Uterus (tissue), 2 donors: ENCODE data around the gene ZNF740.

Experiments
- CTCF ChIP-seq, 4 experiments: fragments of 200-600 bp in 2 of 4; fragments of 450-650 bp in 2 of 4; sonication (generic) in 2 of 4; IDR thresholded peaks; one replicate each; pipeline ENCODE4 v1.5.1; 2016 to 2019; ENCODE audit warnings: antibody characterized with exemption in 4 of 4, mild to moderate bottlenecking in 2 of 4, moderate library complexity in 1 of 4
- POLR2A ChIP-seq, 2 donors: fragments of 450-650 bp; IDR thresholded peaks; one replicate each; pipeline ENCODE4 v1.6.1; 2016; ENCODE audit warnings: antibody characterized with exemption in 2 of 2, mild to moderate bottlenecking in 1 of 2, moderate library complexity in 1 of 2

GRCh38 chr12:53198486-53199110, 18.1 kb downstream of the ZNF740 start:
- no peak for TF ChIP-seq POLR2A (IDR thresholded peaks at IDR 0.05)
- TF ChIP-seq CTCF (IDR thresholded peaks at IDR 0.05) = no peak
